Stimulated activated effector memory CD8-positive, alpha-beta T cell treated with anti-CD3 and anti-CD28 coated beads, Interleukin-12 subunit alpha, Interleukin-12 subunit beta, amount 100 ng/mL, for 72 hours (primary cell): ENCODE measurements around the gene ALPK3.

Experiments used
- ATAC-seq: fragments of 150-1000 bp; cut with Tn5 transposase; 2 replicates; pipeline ENCODE4 v1.10.0; 2021
- DNase-seq, 2 donors: peaks; one replicate each; pipeline ENCODE4 v3.0.0; 2021 to 2022; ENCODE audit warnings: low spot score in 2 of 2
- H3K27ac Mint-ChIP-seq: one replicate; pipeline ENCODE4 v1.8.0; 2022; ENCODE audit warnings: mild to moderate bottlenecking, mixed read lengths
- H3K36me3 Mint-ChIP-seq: one replicate; pipeline ENCODE4 v1.8.0; 2022; ENCODE audit warnings: mild to moderate bottlenecking, mixed read lengths
- H3K4me1 Mint-ChIP-seq: one replicate; pipeline ENCODE4 v1.8.0; 2022; ENCODE audit warnings: mixed read lengths
- H3K4me3 Mint-ChIP-seq: one replicate; pipeline ENCODE4 v1.8.0; 2022; ENCODE audit warnings: mild to moderate bottlenecking, mixed read lengths
- H3K9me3 Mint-ChIP-seq: one replicate; pipeline ENCODE4 v1.8.0; 2022; ENCODE audit warnings: mixed read lengths

ALPK3 gene

GRCh38 chr15:84826369-84826823, 9.2 kb downstream of the ALPK3 start:
- Mint-ChIP-seq H3K4me3 (no peak overlapping the region), H3K9me3 (no peaks in the 10 kb centered on the region), H3K27ac (no peak overlapping the region), H3K4me1 (no peaks in the 10 kb centered on the region), H3K36me3 (no peaks in the 10 kb centered on the region)
- DNase-seq = no peak
- peak; percentile 46 for ATAC-seq

DNA sequence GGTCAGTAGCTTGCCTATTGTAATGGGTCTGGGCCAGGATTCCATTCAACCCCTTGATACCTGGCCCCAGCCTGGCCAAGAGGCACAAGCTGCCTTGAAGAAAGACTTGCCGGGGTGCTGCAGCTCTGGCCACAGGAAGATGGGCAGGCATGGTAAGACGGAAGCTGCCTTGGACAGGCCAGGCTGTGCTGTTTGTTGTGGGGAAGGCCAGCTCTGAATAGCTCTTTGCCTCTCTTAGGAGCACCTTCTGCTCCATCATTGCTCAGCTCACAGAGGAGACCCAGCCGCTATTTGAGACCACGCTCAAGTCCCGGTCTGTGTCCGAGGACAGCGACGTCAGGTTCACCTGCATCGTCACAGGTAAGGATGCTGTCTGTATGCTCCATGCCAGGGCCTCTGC, 10.1 kb downstream of the ALPK3 start:
- DNase-seq (no peak), ATAC-seq (no peak)
- Mint-ChIP-seq H3K36me3 (no peaks in the 10 kb centered on the region), H3K4me3 (no peak overlapping the region), H3K4me1 (no peaks in the 10 kb centered on the region), H3K27ac (no peak overlapping the region), H3K9me3 (no peaks in the 10 kb centered on the region)

- DNase-seq (no peak), ATAC-seq (no peak)
- Mint-ChIP-seq H3K36me3 (no peaks in the 10 kb centered on the region), H3K4me1 (no peaks in the 10 kb centered on the region), H3K9me3 (no peaks in the 10 kb centered on the region), H3K4me3 (no peak overlapping the region), H3K27ac (no peak overlapping the region)
These were observed 11.1 kb downstream of the ALPK3 start for GRCh38 chr15:84828086-84828908.

- ATAC-seq = no peak
- H3K36me3 Mint-ChIP-seq = no peaks in the 10 kb centered on the region
- no peak overlapping the region for H3K4me3 Mint-ChIP-seq
- H3K9me3 Mint-ChIP-seq = no peaks in the 10 kb centered on the region
- no peak for DNase-seq
- no peaks in the 10 kb centered on the region for H3K4me1 Mint-ChIP-seq
- H3K27ac Mint-ChIP-seq = no peak overlapping the region
These were observed 12.3 kb downstream of the ALPK3 start for GRCh38 chr15:84829428-84829827.

- DNase-seq = no peak
- H3K36me3 Mint-ChIP-seq = no peaks in the 10 kb centered on the region
- no peak for ATAC-seq
- no peaks in the 10 kb centered on the region for H3K4me1 Mint-ChIP-seq
- H3K27ac Mint-ChIP-seq = no peak overlapping the region
- H3K9me3 Mint-ChIP-seq = no peaks in the 10 kb centered on the region
- H3K4me3 Mint-ChIP-seq = no peak overlapping the region
These were observed 12.9 kb downstream of the ALPK3 start for GRCh38 chr15:84830036-84830435.

- no peak for DNase-seq
- no peak for ATAC-seq
- no peak overlapping the region for H3K4me3 Mint-ChIP-seq
- no peaks in the 10 kb centered on the region for H3K36me3 Mint-ChIP-seq
- H3K27ac Mint-ChIP-seq = no peak overlapping the region
- H3K4me1 Mint-ChIP-seq = no peaks in the 10 kb centered on the region
- no peaks in the 10 kb centered on the region for H3K9me3 Mint-ChIP-seq
These were observed 13.9 kb downstream of the ALPK3 start for GRCh38 chr15:84831028-84831427.

GRCh38 chr15:84831613-84832012, 14.5 kb downstream of the ALPK3 start:
- H3K4me3 Mint-ChIP-seq = no peak overlapping the region
- no peak overlapping the region for H3K27ac Mint-ChIP-seq
- DNase-seq = no peak
- H3K4me1 Mint-ChIP-seq = no peaks in the 10 kb centered on the region
- H3K36me3 Mint-ChIP-seq = no peaks in the 10 kb centered on the region
- H3K9me3 Mint-ChIP-seq = no peaks in the 10 kb centered on the region
- no peak for ATAC-seq

DNA sequence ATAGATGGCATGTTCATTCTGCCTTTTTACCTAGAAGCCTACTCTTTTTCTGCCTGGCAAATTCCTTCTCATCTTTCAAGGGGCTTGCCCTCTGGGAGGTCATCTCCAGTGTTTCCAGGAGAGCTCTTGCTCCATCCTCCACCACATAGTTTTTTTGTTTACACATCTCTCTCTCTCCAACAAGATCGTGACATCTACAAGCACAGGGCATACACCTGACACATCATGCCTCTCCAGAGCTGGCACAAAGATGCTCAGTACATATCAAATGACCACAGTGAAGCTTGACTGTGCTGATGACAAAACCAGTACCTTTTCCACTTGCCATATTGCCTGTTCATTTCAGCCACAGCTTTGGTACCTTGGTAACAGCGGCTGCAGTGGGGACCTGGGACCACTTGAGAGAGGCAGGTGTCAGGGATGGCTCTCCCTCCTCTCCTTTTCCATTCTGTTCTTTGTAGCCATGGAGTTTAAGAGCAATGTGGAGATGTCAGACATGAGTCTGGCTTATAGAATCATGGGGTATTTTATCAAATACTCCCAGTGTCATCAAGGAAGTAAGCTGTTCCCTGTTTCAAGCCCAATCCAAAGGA, 15.4 kb downstream of the ALPK3 start:
- ATAC-seq (no peak), DNase-seq (no peak)
- Mint-ChIP-seq H3K36me3 (no peaks in the 10 kb centered on the region), H3K9me3 (no peaks in the 10 kb centered on the region), H3K27ac (no peak overlapping the region), H3K4me3 (no peak overlapping the region), H3K4me1 (no peaks in the 10 kb centered on the region)

- Mint-ChIP-seq H3K4me1 (no peaks in the 10 kb centered on the region), H3K4me3 (no peak overlapping the region), H3K36me3 (no peaks in the 10 kb centered on the region), H3K27ac (no peak overlapping the region), H3K9me3 (no peaks in the 10 kb centered on the region)
- ATAC-seq = no peak
- DNase-seq = no peak
These were observed 16.5 kb downstream of the ALPK3 start for GRCh38 chr15:84833447-84834228.

- Mint-ChIP-seq H3K27ac (no peak overlapping the region), H3K4me3 (no peak overlapping the region)
These were observed 17.2 kb downstream of the ALPK3 start for GRCh38 chr15:84834229-84834955.

DNA sequence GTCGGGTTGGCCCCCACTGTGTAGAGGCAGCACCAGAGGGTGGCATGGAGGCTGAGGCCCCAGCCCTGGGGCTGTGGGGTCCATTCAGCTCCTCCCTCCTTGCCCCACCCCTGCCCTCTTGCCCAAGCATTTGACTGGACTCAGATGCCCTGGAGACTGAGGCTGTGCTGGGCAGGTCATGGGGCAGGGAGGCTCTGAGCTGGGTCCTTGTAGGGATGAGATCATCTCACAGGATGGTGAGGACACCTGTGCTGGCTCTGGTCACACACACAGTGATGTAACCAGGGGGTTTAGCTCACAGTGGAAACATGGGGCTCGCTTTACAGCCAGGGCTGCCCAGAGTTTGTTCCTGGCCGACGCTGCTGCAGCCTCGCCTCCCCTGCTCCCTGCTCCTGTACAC, 17.8 kb downstream of the ALPK3 start:
- Mint-ChIP-seq H3K27ac (no peak overlapping the region), H3K9me3 (no peaks in the 10 kb centered on the region), H3K36me3 (no peaks in the 10 kb centered on the region), H3K4me3 (no peak overlapping the region), H3K4me1 (no peaks in the 10 kb centered on the region)
- ATAC-seq = peak; percentile 29
- no peak for DNase-seq

More at GRCh38 chr15:84834229-84834955, 17.2 kb downstream of the ALPK3 start:
- DNase-seq (no peak), ATAC-seq (no peak)
- Mint-ChIP-seq H3K4me1 (no peaks in the 10 kb centered on the region), H3K36me3 (no peaks in the 10 kb centered on the region), H3K9me3 (no peaks in the 10 kb centered on the region)

DNA sequence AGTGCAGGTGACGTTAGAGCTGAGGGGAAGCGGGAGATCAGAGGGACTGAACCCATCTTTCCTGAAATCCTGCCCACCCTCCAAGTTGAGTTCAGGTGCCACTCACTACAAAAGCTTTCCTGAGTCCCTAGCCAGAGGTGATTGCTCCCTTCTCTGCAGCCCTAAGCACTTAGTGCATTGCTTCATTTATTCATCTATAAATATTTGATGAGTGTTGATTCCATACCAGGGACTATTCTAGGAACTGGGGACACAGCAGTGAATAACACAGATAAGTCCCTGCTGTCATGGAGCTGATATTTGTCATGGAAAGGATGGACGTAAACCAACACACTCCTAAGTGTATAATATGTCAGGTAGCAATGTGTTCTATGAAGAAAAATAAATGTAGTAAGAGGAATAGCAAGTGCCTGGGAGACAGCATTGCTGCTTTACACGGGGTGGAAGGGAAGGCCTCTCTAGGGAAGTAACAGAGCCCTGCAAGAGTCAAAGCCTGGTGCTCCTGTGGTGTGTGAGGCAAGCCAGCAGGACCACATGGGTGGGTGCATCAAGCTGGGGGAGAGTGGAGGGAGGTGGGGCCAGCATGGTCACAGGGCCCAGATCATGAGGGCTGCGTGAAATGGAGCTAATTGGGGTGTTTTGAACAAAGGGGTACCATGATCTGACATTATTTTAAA, 18.6 kb downstream of the ALPK3 start:
- peaks cover 2% of the 10 kb centered on the region for H3K4me1 Mint-ChIP-seq
- H3K27ac Mint-ChIP-seq = no peak overlapping the region
- H3K4me3 Mint-ChIP-seq = no peak overlapping the region

GRCh38 chr15:84836844-84837243, 19.7 kb downstream of the ALPK3 start:
- H3K9me3 Mint-ChIP-seq = no peaks in the 10 kb centered on the region
- ATAC-seq (no peak), DNase-seq (no peak)
- no peak overlapping the region for H3K4me3 Mint-ChIP-seq
- H3K27ac Mint-ChIP-seq = no peak overlapping the region
- H3K4me1 Mint-ChIP-seq = peaks cover 10% of the 10 kb centered on the region
- H3K36me3 Mint-ChIP-seq = no peaks in the 10 kb centered on the region

More for the DNA sequence above, 18.6 kb downstream of the ALPK3 start:
- DNase-seq = no peak
- ATAC-seq = no peak
- Mint-ChIP-seq H3K36me3 (no peaks in the 10 kb centered on the region), H3K9me3 (no peaks in the 10 kb centered on the region)

- Mint-ChIP-seq H3K4me3 (no peak overlapping the region), H3K9me3 (no peaks in the 10 kb centered on the region), H3K27ac (no peak overlapping the region), H3K4me1 (peaks cover 10% of the 10 kb centered on the region), H3K36me3 (no peaks in the 10 kb centered on the region)
- no peak for ATAC-seq
- DNase-seq = no peak
These were observed 22.6 kb downstream of the ALPK3 start for GRCh38 chr15:84839714-84840113.

DNA sequence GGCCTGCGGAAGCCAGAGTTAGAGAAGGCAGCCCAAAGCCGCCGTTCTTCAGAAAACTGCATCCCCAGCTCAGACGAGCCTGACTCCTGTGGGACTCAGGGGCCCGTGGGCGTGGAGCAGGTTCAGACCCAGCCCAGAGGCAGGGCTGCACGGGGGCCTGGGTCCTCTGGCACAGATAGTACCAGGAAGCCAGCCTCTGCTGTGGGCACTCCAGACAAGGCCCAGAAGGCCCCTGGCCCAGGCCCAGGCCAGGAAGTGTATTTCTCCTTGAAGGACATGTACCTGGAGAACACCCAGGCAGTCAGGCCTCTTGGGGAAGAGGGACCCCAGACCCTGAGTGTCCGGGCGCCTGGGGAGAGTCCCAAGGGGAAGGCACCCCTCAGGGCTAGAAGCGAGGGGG, 23.1 kb downstream of the ALPK3 start:
- no peak overlapping the region for H3K4me3 Mint-ChIP-seq
- H3K4me1 Mint-ChIP-seq = peaks cover 10% of the 10 kb centered on the region
- no peaks in the 10 kb centered on the region for H3K9me3 Mint-ChIP-seq
- DNase-seq (no peak), ATAC-seq (no peak)
- H3K27ac Mint-ChIP-seq = no peak overlapping the region
- no peaks in the 10 kb centered on the region for H3K36me3 Mint-ChIP-seq
